ENCODE data around the gene SYNGR3.

The SYNGR3 gene

DNA sequence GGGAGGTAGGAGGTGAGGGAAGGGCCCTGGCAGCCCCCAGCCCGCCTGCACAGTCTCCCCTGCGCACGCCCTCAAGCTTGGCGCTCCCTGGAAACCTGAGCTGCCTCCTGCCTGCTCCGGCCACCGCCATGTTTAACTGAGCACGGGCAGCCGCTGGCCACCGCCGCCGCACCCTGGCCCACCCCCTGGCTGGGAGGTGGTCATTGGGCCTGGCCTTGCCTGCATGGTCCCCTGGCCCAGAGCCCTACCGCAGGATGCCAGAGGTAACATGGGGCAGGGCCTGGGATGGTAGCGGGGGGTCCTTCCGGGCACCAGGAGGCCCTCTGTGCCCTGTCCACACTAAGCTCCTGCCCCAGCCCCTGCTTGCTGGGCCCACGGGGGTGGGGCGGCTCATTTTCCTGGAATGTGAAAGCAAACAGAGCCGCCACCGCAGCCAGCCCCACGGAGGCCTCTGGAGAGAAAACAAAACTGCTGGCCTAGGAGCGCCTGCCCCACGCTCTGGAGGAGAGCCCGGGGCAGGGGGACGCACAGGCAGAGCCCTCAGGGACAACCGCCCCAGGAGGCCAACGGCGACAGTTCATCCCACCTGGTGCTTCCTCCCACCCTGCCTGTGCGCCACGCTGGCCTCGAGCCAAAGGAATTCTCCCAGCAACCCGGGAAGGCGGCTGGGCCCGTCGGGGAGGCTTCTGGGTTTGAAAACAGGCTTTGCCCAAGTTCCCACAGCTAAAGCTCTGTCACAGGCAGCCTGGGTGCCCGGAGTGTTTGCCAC is 45.8 kb downstream of the SYNGR3 start:
- TF ChIP-seq, protein P1, sequence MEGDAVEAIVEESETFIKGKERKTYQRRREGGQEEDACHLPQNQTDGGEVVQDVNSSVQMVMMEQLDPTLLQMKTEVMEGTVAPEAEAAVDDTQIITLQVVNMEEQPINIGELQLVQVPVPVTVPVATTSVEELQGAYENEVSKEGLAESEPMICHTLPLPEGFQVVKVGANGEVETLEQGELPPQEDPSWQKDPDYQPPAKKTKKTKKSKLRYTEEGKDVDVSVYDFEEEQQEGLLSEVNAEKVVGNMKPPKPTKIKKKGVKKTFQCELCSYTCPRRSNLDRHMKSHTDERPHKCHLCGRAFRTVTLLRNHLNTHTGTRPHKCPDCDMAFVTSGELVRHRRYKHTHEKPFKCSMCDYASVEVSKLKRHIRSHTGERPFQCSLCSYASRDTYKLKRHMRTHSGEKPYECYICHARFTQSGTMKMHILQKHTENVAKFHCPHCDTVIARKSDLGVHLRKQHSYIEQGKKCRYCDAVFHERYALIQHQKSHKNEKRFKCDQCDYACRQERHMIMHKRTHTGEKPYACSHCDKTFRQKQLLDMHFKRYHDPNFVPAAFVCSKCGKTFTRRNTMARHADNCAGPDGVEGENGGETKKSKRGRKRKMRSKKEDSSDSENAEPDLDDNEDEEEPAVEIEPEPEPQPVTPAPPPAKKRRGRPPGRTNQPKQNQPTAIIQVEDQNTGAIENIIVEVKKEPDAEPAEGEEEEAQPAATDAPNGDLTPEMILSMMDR (IDR thresholded peaks at IDR 0.05; ENCODE audit: low read depth, low read length, missing control alignments): no peak
- H3K4me3 ChIP-seq (ENCODE audit: low read depth, low read length): peak overlapping the region; percentile 9
- H3K36me3 ChIP-seq (replicated peaks): peaks cover 21% of the 10 kb centered on the region
- DNase-seq: peak; percentile 81
- in situ Hi-C loops (cut with HindIII; ENCODE audit: low pct_ligation_motif_present, low sequenced_read_pairs): loop anchor here (5.0 kb wide), 1 partner anchor 42 kb away; no protein-coding TSS in a partner anchor
- peak overlapping the region; percentile 71 for H3K27ac ChIP-seq
- H3K27me3 ChIP-seq (replicated peaks): no peaks in the 10 kb centered on the region

DNA sequence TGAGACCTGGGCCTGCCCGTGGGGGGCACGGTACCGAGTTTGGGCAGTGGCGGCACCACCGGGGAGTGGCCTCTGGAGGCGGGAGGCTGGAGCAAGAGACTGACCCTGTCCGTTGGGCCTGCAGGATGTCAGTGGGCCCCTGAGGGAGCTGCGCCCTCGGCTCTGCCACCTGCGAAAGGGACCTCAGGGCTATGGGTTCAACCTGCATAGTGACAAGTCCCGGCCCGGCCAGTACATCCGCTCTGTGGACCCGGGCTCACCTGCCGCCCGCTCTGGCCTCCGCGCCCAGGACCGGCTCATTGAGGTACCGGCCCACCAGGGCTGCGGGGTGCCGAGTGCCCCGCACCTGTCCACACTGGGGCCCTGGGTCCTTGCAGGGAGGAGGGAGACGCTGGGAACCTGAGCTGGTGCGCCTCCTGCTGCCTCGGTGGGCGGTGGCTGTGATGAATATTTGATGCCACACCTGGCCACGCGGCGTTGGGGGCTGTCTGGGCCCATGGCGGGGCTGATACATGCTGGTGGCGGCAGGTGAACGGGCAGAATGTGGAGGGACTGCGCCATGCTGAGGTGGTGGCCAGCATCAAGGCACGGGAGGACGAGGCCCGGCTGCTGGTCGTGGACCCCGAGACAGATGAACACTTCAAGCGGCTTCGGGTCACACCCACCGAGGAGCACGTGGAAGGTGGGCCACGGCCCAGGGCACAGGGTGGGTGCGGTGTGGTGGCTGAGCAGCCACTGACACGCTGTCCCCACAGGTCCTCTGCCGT is 46.6 kb downstream of the SYNGR3 start:
- in situ Hi-C loops (cut with HindIII; ENCODE audit: low pct_ligation_motif_present, low sequenced_read_pairs): loop anchor here (5.0 kb wide), 1 partner anchor 41 kb away; no protein-coding TSS in a partner anchor
- H3K27ac ChIP-seq: peak overlapping the region; percentile 71
- no peak overlapping the region for H3K4me3 ChIP-seq (ENCODE audit: low read depth, low read length)
- no peak for DNase-seq
- H3K36me3 ChIP-seq (replicated peaks): peaks cover 21% of the 10 kb centered on the region
- no peaks in the 10 kb centered on the region for H3K27me3 ChIP-seq (replicated peaks)
- TF ChIP-seq, protein P1 (IDR thresholded peaks at IDR 0.05; ENCODE audit: low read depth, low read length, missing control alignments): no peak

DNA sequence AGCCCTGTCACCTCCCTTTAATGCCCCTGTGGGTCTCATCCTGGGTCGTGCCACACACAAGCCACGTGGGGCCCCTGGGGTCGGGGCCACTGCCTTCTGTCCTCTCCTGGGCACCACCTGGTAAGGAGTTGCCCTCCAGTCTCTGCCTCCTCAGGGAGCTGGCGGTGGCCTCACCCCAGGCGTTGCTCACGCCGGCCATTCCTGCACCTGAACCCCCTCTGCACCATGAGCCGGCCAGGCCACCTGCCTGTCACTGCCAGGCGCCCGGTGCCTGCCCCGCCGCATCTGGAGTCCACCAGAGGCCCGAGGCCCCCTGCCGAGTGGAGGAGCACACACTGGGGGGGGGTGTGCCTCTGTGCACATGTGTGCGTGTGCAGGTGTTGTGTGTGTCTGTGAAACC is 47.3 kb downstream of the SYNGR3 start:
- Histone ChIP-seq H3K36me3 (replicated peaks) (peaks cover 20% of the 10 kb centered on the region), H3K4me3 (ENCODE audit: low read depth, low read length) (no peak overlapping the region), H3K27ac (no peak overlapping the region), H3K27me3 (replicated peaks) (no peaks in the 10 kb centered on the region)
- DNase-seq: no peak
- TF ChIP-seq, protein P1 (IDR thresholded peaks at IDR 0.05; ENCODE audit: low read depth, low read length, missing control alignments): no peak
- in situ Hi-C loops (cut with HindIII; ENCODE audit: low pct_ligation_motif_present, low sequenced_read_pairs): loop anchor here (5.0 kb wide), 1 partner anchor 40 kb away; no protein-coding TSS in a partner anchor

- H3K27ac ChIP-seq: no peak overlapping the region
- no peak for DNase-seq
- H3K4me3 ChIP-seq (ENCODE audit: low read depth, low read length): no peak overlapping the region
- H3K36me3 ChIP-seq (replicated peaks): peaks cover 18% of the 10 kb centered on the region
- TF ChIP-seq, protein P1 (IDR thresholded peaks at IDR 0.05; ENCODE audit: low read depth, low read length, missing control alignments): no peak
- no peaks in the 10 kb centered on the region for H3K27me3 ChIP-seq (replicated peaks)
- in situ Hi-C loops (cut with HindIII; ENCODE audit: low pct_ligation_motif_present, low sequenced_read_pairs): loop anchor here (5.0 kb wide), 1 partner anchor 39 kb away; no protein-coding TSS in a partner anchor
Measured at GRCh38 chr16:2037647-2038381, 48.0 kb downstream of the SYNGR3 start.

GRCh38 chr16:2038382-2039231 is 48.8 kb downstream of the SYNGR3 start:
- in situ Hi-C loops (cut with HindIII; ENCODE audit: low pct_ligation_motif_present, low sequenced_read_pairs): loop anchor here (5.0 kb wide), 1 partner anchor 39 kb away; no protein-coding TSS in a partner anchor
- Histone ChIP-seq H3K27ac (peak overlapping the region; percentile 33), H3K4me3 (ENCODE audit: low read depth, low read length) (no peak overlapping the region), H3K27me3 (replicated peaks) (no peaks in the 10 kb centered on the region), H3K36me3 (replicated peaks) (peaks cover 18% of the 10 kb centered on the region)
- no peak for DNase-seq
- TF ChIP-seq, protein P1 (IDR thresholded peaks at IDR 0.05; ENCODE audit: low read depth, low read length, missing control alignments): no peak
